Activated T-helper 1 cell treated with anti-CD3 and anti-CD28 coated beads, Interleukin-12 subunit alpha, Interleukin-12 subunit beta, Interleukin-2, Interleukin-4 antibody, amounts not matched to agents 30 ng/mL and 10 ng/mL and 1 ng/mL, durations not matched to agents 14 hours and 24 hours and 36 hours (primary cell): ENCODE results near the gene MAG. TPM values are rescaled to one million over a fixed set of nuclear protein-coding genes. Genes with fewer than 3 reads are reported as not detected.

Source experiments
- DNase-seq: peaks from one replicate; pipeline ENCODE4 v3.0.0; 2021; ENCODE audit warnings: low spot score
- H3K27ac Mint-ChIP-seq: one replicate; pipeline ENCODE4 v1.8.0; 2021; ENCODE audit warnings: mild to moderate bottlenecking, mixed read lengths
- H3K27me3 Mint-ChIP-seq: one replicate; pipeline ENCODE4 v1.8.0; 2022; ENCODE audit warnings: mild to moderate bottlenecking, moderate library complexity, mixed read lengths; ENCODE audit not compliant: insufficient read depth
- H3K36me3 Mint-ChIP-seq: one replicate; pipeline ENCODE4 v1.8.0; 2021; ENCODE audit warnings: low read depth, mixed read lengths
- H3K4me1 Mint-ChIP-seq: one replicate; pipeline ENCODE4 v1.8.0; 2021; ENCODE audit warnings: low read depth, mixed read lengths
- H3K4me3 Mint-ChIP-seq: one replicate; pipeline ENCODE4 v1.8.0; 2021; ENCODE audit warnings: mild to moderate bottlenecking, moderate library complexity, mixed read lengths
- H3K9me3 Mint-ChIP-seq: one replicate; pipeline ENCODE4 v1.8.0; 2021; ENCODE audit warnings: mixed read lengths
- intact Hi-C: fragments of 100-400 bp; cut with micrococcal nuclease; formaldehyde crosslinking; loops from one replicate; pipeline ENCODE4 v1.15.1; 2024
- total RNA-seq: library from RNA; stranded (reverse); gene quantifications from 2 replicates; pipeline ENCODE4 v1.2.3, GENCODE V29; 2022

The MAG gene
- total RNA-seq, 1 donor from 2014 or later, result not detected

DNA sequence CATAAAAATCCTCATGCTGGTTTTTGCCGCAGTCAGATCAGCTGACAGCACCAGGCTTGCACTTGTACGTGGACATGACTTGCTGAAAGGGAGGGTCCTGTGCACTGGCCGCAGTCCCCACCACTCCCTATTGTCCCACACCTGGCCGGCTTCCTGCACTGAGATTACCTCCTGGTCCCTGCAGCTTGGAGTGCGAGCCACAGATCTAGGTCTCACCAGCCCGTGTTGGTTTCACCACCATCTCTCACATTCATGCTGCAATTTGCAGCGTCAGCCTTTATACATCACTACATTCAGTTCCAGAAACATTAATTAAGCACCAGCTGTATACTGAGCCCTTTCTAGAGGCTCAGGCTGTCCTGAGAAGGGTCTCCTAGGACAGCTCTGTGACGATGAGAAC, 22.1 kb downstream of the MAG start:
- Mint-ChIP-seq H3K27me3 (no peaks in the 10 kb centered on the region), H3K27ac (no peak overlapping the region), H3K4me3 (no peak overlapping the region), H3K4me1 (no peaks in the 10 kb centered on the region), H3K9me3 (no peaks in the 10 kb centered on the region), H3K36me3 (no peaks in the 10 kb centered on the region)
- intact Hi-C loops, result no loop called here
- no peak for DNase-seq

DNA sequence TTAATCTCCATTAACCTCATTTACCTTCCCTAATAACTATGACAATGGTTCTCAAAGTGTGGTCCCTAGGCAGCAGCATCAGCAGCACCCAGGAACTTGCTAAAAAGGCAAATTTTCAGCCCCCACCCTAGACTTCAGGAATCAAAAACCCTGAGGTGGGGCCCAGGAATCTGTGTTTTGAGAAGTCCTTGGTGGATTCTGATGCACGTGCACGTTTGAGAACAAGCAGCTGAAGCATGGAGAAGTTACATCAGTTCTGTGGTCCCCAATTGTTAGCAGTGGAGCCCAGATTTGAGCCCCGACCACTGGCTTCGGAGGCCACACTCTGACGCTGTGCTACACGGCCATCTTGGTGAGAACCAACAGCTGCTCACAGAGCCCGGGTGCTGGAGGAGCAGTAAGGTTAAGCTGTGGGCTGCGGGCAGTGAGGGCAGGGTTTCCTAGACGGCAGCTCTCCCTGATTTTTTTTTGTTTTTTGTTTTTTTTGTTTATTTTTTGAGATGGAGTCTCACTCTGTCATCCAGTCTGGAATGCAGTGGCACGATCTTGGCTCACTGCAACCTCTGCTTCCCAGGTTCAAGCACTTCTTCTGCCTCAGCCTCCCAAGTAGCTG, 23.0 kb downstream of the MAG start:
- no peak for DNase-seq
- Mint-ChIP-seq H3K9me3 (no peaks in the 10 kb centered on the region), H3K27me3 (peaks cover 2% of the 10 kb centered on the region), H3K36me3 (no peaks in the 10 kb centered on the region), H3K4me1 (no peaks in the 10 kb centered on the region), H3K27ac (no peak overlapping the region), H3K4me3 (no peak overlapping the region)
- intact Hi-C loops, result no loop called here

DNA sequence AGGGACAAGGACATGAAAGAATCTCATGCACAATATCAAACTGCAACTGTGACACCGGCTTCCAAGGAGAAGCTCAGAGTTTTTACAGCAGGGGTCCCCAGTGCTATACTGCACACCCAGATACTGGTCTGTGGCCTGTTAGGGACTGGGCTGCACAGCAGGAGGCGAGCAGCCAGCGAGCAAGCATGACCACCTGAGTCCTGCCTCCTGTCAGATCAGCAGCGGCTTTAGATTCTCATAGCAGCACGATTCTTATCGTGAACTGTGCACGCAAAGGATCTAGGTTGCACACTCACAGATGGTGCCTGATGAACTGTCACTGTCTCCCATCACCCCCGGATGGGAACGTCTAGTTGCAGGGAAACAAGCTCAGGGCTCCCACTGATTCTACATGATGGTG, 23.9 kb downstream of the MAG start:
- H3K4me3 Mint-ChIP-seq, result no peak overlapping the region

GRCh38 chr19:35316560-35316959, 24.6 kb downstream of the MAG start:
- Mint-ChIP-seq H3K27ac (no peak overlapping the region), H3K36me3 (no peaks in the 10 kb centered on the region), H3K27me3 (peaks cover 4% of the 10 kb centered on the region), H3K9me3 (peaks cover under 1% of the 10 kb centered on the region), H3K4me1 (no peaks in the 10 kb centered on the region), H3K4me3 (no peak overlapping the region)
- intact Hi-C loops, result no loop called here
- no peak for DNase-seq

More for the DNA sequence above, 23.9 kb downstream of the MAG start:
- peaks cover 4% of the 10 kb centered on the region for H3K27me3 Mint-ChIP-seq
- no peaks in the 10 kb centered on the region for H3K4me1 Mint-ChIP-seq
- DNase-seq, result no peak
- no peaks in the 10 kb centered on the region for H3K36me3 Mint-ChIP-seq
- no peak overlapping the region for H3K27ac Mint-ChIP-seq
- H3K9me3 Mint-ChIP-seq, result no peaks in the 10 kb centered on the region
- intact Hi-C loops, result no loop called here

- no peaks in the 10 kb centered on the region for H3K4me1 Mint-ChIP-seq
- peaks cover 7% of the 10 kb centered on the region for H3K9me3 Mint-ChIP-seq
- H3K36me3 Mint-ChIP-seq, result no peaks in the 10 kb centered on the region
- no peak overlapping the region for H3K4me3 Mint-ChIP-seq
- H3K27ac Mint-ChIP-seq, result no peak overlapping the region
- DNase-seq, result no peak
- intact Hi-C loops, result no loop called here
- peaks cover 4% of the 10 kb centered on the region for H3K27me3 Mint-ChIP-seq
These were observed 25.6 kb downstream of the MAG start for GRCh38 chr19:35317464-35318043.

- Mint-ChIP-seq H3K4me1 (no peaks in the 10 kb centered on the region), H3K27me3 (peaks cover 4% of the 10 kb centered on the region), H3K4me3 (no peak overlapping the region), H3K36me3 (no peaks in the 10 kb centered on the region), H3K9me3 (peaks cover 7% of the 10 kb centered on the region), H3K27ac (no peak overlapping the region)
- no peak for DNase-seq
- intact Hi-C loops, result no loop called here
These were observed 26.9 kb downstream of the MAG start for GRCh38 chr19:35318679-35319448.

- Mint-ChIP-seq H3K9me3 (peaks cover 7% of the 10 kb centered on the region), H3K27ac (no peak overlapping the region), H3K27me3 (peaks cover 4% of the 10 kb centered on the region), H3K36me3 (no peaks in the 10 kb centered on the region), H3K4me3 (no peak overlapping the region), H3K4me1 (no peaks in the 10 kb centered on the region)
- DNase-seq, result no peak
- intact Hi-C loops, result no loop called here
These were observed 28.2 kb downstream of the MAG start for GRCh38 chr19:35320065-35320713.

DNA sequence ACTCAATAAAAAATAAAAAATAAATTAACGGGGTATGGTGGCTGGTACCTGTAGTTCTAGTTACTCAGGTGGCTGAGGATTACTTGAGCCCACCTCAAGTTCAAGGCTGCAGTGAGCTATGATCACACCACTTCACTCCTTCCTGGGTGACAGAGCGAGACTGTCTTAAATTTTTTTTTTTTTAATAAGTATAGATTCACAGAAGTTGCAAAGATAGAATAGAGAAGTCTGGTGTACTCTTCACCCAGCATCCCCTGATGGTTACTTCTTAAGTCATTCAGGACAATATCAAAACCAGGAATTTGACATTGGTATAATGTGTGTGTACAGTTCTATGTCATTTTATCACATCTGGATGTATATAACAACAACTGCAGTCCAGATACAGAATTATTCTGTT, 29.3 kb downstream of the MAG start:
- no peak for DNase-seq
- no peaks in the 10 kb centered on the region for H3K36me3 Mint-ChIP-seq
- no peaks in the 10 kb centered on the region for H3K4me1 Mint-ChIP-seq
- H3K27me3 Mint-ChIP-seq, result peaks cover 4% of the 10 kb centered on the region
- H3K27ac Mint-ChIP-seq, result no peak overlapping the region
- intact Hi-C loops, result no loop called here
- peaks cover 7% of the 10 kb centered on the region for H3K9me3 Mint-ChIP-seq
- H3K4me3 Mint-ChIP-seq, result no peak overlapping the region

GRCh38 chr19:35322014-35322413, 30.1 kb downstream of the MAG start:
- DNase-seq, result no peak
- no peak overlapping the region for H3K27ac Mint-ChIP-seq
- H3K36me3 Mint-ChIP-seq, result no peaks in the 10 kb centered on the region
- peaks cover 7% of the 10 kb centered on the region for H3K9me3 Mint-ChIP-seq
- H3K4me1 Mint-ChIP-seq, result no peaks in the 10 kb centered on the region
- peaks cover 4% of the 10 kb centered on the region for H3K27me3 Mint-ChIP-seq
- intact Hi-C loops, result no loop called here
- no peak overlapping the region for H3K4me3 Mint-ChIP-seq

GRCh38 chr19:35327642-35328041, 35.7 kb downstream of the MAG start:
- no peak for DNase-seq
- H3K9me3 Mint-ChIP-seq, result no peaks in the 10 kb centered on the region
- no peaks in the 10 kb centered on the region for H3K27me3 Mint-ChIP-seq
- no peak overlapping the region for H3K4me3 Mint-ChIP-seq
- intact Hi-C loops, result no loop called here
- H3K27ac Mint-ChIP-seq, result no peak overlapping the region
- no peaks in the 10 kb centered on the region for H3K36me3 Mint-ChIP-seq
- H3K4me1 Mint-ChIP-seq, result peaks cover 11% of the 10 kb centered on the region

DNA sequence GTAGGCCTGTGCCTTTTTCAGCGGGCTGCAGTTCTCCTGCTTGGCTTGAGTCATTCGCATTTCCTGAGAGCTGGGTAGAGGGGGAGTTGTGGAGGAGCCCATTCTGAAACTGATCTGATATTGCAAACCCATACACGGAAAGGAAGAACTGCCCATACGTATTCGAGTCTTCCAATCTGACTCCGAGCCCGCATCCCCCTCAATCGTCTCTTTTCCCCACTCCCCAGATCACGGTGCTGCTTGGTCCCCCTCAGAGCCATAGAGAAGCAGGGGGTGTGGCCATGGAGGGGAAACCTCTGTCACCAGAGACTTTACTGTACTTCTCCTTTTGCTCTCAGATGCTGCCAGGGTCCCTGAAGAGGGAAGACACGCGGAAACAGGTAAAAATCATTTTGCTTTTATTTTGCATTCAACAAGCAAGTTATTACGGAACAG, 36.9 kb downstream of the MAG start, which contains the start of gene CD22:
CD22 (plus strand) TSS at position 337 of the 435 bp plus-strand sequence. CDS start 2,854 bp downstream, outside the sequence.
- H3K9me3 Mint-ChIP-seq, result no peaks in the 10 kb centered on the region
- H3K27ac Mint-ChIP-seq, result peak within 1 kb of the TSS; percentile 31
- H3K4me1 Mint-ChIP-seq, result peaks cover 23% of the 10 kb centered on the region
- no peaks in the 10 kb centered on the region for H3K36me3 Mint-ChIP-seq
- DNase-seq, result no peak
- H3K4me3 Mint-ChIP-seq, result peak within 1 kb of the TSS; percentile 28
- no peaks in the 10 kb centered on the region for H3K27me3 Mint-ChIP-seq
- intact Hi-C loops, result no loop called here

- peaks cover 28% of the 10 kb centered on the region for H3K4me1 Mint-ChIP-seq
- no peak for DNase-seq
- H3K36me3 Mint-ChIP-seq, result no peaks in the 10 kb centered on the region
- H3K27ac Mint-ChIP-seq, result no peak overlapping the region
- no peaks in the 10 kb centered on the region for H3K27me3 Mint-ChIP-seq
- intact Hi-C loops, result no loop called here
- peak overlapping the region; percentile 28 for H3K4me3 Mint-ChIP-seq
- no peaks in the 10 kb centered on the region for H3K9me3 Mint-ChIP-seq
These were observed 37.4 kb downstream of the MAG start for GRCh38 chr19:35329323-35329722.

- Mint-ChIP-seq H3K4me1 (peaks cover 38% of the 10 kb centered on the region), H3K36me3 (no peaks in the 10 kb centered on the region)
These were observed 38.5 kb downstream of the MAG start for GRCh38 chr19:35330475-35330874.

More at GRCh38 chr19:35330475-35330874, 38.5 kb downstream of the MAG start:
- Mint-ChIP-seq H3K4me3 (no peak overlapping the region), H3K9me3 (no peaks in the 10 kb centered on the region), H3K27ac (no peak overlapping the region), H3K27me3 (no peaks in the 10 kb centered on the region)
- no peak for DNase-seq
- intact Hi-C loops, result no loop called here
